HPDE6-E6E7 (cell line): ENCODE results near the gene BUD23.
"Not testable (repeated sequence)": the region's sequence is repeated elsewhere in the genome, so short reads cannot be mapped to it uniquely, and the experiment has no call there.

Source experiments
- DNase-seq: peaks from one replicate; pipeline ENCODE4 v3.0.0; 2011; ENCODE audit warnings: missing footprints; ENCODE audit errors: extremely low spot score

BUD23 gene

GRCh38 chr7:73683056-73683787 lies at the start of gene BUD23, which contains the start of gene DNAJC30:
BUD23 (plus strand) TSS chr7:73683597; CDS start chr7:73683626, 29 bp downstream.
DNAJC30 (minus strand) TSS chr7:73683453; CDS start chr7:73683423, 30 bp downstream.
- DNase-seq, result peak; percentile 97

- no peak for DNase-seq
Observed at GRCh38 chr7:73633844-73634243, 49.6 kb upstream of the BUD23 start.

- DNase-seq, result no peak
Observed at GRCh38 chr7:73635428-73636200, 47.8 kb upstream of the BUD23 start.

GRCh38 chr7:73638911-73639310 lies 44.5 kb upstream of the BUD23 start:
- no peak for DNase-seq

- no peak for DNase-seq
Observed at GRCh38 chr7:73642834-73643233, 40.6 kb upstream of the BUD23 start.

- DNase-seq, result no peak
Observed at GRCh38 chr7:73644688-73645286, 38.6 kb upstream of the BUD23 start.

GRCh38 chr7:73645643-73646174 lies 37.7 kb upstream of the BUD23 start:
- no peak for DNase-seq

GRCh38 chr7:73646785-73647724 lies 36.3 kb upstream of the BUD23 start:
- DNase-seq, result no peak

GRCh38 chr7:73647725-73648592 lies 35.4 kb upstream of the BUD23 start:
- no peak for DNase-seq

GRCh38 chr7:73648593-73649332 lies 34.6 kb upstream of the BUD23 start:
- no peak for DNase-seq

- DNase-seq, result no peak
Observed at GRCh38 chr7:73649576-73649975, 33.8 kb upstream of the BUD23 start.

GRCh38 chr7:73650524-73650923 lies 32.9 kb upstream of the BUD23 start:
- no peak for DNase-seq

GRCh38 chr7:73652541-73652949 lies 30.9 kb upstream of the BUD23 start:
- DNase-seq, result no peak

GRCh38 chr7:73655309-73655708 lies 28.1 kb upstream of the BUD23 start:
- DNase-seq, result not testable (repeated sequence)

GRCh38 chr7:73659983-73660382 lies 23.4 kb upstream of the BUD23 start:
- DNase-seq, result no peak

GRCh38 chr7:73660594-73660993 lies 22.8 kb upstream of the BUD23 start:
- DNase-seq, result not testable (repeated sequence)

- DNase-seq, result no peak
Observed at GRCh38 chr7:73663033-73663432, 20.4 kb upstream of the BUD23 start.

GRCh38 chr7:73667344-73668102 lies 15.9 kb upstream of the BUD23 start, which contains the start of gene VPS37D:
VPS37D (plus strand) TSS chr7:73667831; CDS start chr7:73667959, 128 bp downstream.
- DNase-seq, result peak; percentile 91
